ENCODE results near the gene LRP4.

LRP4 gene

DNA sequence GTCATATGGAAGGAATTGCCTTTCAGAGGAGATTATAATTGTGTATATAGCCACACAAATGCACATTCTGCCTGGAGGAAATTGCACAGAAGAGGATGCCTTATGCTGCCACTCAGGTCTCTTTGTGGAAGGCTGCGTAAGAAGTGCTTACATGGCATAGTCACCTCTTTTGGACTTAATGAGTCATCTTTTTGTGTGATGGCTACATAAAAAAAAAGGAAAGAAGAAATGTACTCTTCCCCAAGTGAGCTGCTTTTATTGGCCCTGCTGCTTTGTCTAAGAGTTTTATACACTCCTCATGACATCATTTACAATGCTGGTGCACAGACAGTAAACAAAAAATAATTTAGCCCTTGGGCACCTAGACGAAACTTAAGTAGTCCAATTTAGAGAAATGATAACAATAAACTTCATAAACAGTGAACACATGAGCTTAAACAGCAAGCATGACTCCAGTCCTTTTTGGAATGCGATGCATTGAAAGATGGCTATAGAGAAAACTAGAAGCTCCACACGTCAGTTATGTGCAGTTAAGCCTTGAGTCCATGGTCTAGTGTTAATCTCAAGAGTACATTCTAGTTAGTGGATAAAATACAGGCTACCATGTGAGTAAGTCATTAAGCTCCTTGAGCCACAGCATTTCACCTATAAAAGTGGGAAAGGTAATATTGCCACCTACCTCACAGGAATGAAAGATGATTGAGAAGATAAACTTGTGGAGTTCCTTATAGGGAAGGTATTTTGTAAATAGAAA lies 30.2 kb upstream of the LRP4 start:
- TF ChIP-seq, protein P1, sequence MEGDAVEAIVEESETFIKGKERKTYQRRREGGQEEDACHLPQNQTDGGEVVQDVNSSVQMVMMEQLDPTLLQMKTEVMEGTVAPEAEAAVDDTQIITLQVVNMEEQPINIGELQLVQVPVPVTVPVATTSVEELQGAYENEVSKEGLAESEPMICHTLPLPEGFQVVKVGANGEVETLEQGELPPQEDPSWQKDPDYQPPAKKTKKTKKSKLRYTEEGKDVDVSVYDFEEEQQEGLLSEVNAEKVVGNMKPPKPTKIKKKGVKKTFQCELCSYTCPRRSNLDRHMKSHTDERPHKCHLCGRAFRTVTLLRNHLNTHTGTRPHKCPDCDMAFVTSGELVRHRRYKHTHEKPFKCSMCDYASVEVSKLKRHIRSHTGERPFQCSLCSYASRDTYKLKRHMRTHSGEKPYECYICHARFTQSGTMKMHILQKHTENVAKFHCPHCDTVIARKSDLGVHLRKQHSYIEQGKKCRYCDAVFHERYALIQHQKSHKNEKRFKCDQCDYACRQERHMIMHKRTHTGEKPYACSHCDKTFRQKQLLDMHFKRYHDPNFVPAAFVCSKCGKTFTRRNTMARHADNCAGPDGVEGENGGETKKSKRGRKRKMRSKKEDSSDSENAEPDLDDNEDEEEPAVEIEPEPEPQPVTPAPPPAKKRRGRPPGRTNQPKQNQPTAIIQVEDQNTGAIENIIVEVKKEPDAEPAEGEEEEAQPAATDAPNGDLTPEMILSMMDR (IDR thresholded peaks at IDR 0.05): no peak
- Histone ChIP-seq H3K9me3 (no peaks in the 10 kb centered on the region), H3K4me3 (no peak overlapping the region), H3K27me3 (no peaks in the 10 kb centered on the region), H3K4me1 (peaks cover 0 to 3% (median 0%) of the 10 kb centered on the region in 4 donors), H3K27ac (no peak overlapping the region), H3K36me3 (peaks cover 0 to 4% (median 0%) of the 10 kb centered on the region in 3 donors)
- DNase-seq: no peak
- intact Hi-C loops (cut with DNase I; ENCODE audit: low total_unique reads): no loop called here

DNA sequence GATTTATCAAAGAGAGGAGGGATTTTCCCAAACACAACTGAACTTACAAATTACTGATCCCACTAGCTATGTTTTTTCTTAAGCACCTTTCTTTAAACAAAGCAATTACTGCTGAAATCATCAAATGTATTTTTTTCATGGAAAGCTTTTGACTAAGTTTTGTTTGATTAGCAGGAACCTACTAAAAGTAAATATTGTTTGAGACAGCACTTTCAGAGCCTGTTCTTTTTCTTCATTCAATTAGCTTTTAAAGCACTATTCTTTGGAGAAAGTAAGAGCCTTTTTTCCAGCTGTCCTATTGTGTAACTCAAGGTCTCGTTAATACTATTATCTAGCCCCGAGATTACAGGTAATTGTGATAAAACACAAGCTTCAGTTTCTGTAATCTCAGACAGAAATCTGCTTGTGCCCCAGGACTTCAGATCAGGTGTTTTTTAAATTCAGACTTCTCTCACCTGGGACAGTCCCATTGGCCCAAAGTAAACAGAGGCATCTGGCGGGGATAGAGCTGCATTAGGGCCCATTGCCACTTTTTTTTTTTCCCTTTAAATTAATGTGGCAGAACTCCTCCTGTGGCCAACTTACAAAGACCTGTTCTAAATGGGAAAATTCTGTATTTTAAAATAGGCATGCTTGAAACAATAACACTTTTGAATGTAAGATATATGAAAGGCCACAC lies 29.2 kb upstream of the LRP4 start:
- Histone ChIP-seq H3K4me1 (peaks cover 0 to 3% (median 0%) of the 10 kb centered on the region in 4 donors), H3K4me3 (no peak overlapping the region), H3K36me3 (peaks cover 0 to 4% (median 0%) of the 10 kb centered on the region in 3 donors), H3K9me3 (no peaks in the 10 kb centered on the region), H3K27ac (no peak overlapping the region), H3K27me3 (no peaks in the 10 kb centered on the region)
- DNase-seq: no peak
- TF ChIP-seq, protein P1 (IDR thresholded peaks at IDR 0.05): no peak
- intact Hi-C loops (cut with DNase I; ENCODE audit: low total_unique reads): no loop called here

DNA sequence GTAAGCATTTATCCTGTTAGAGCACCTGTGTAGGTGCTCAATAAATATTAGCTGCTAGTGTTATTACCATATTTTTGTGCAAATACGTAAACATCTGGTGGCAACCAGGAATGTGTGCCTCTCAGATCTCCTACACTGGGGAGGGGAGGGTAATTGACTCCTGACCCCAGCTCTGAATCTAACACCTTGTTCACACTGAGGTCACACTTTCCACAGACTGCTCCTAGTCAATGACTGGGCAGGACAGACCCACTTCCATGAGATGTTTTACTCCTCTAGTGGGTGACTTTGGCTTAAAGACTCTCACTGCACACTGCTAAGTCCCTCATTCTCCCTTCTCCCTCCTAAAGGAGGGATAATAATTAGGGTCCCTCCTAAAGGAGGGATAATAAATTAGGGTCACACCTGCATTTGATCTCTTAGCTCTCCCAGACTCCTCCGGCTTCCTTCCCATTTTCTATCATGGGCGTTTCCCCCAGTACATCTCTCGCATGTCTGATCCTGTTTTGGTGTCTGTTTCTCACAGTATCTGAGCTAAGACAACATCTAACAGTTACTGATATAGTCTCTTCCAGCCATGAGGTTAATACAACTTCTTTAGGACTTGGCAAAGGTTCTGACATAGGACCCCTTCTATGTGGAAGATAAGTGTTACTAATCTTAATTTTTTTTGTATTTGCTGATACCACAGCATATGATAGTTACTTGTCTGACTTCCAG lies 26.2 kb upstream of the LRP4 start:
- H3K36me3 ChIP-seq: peaks cover 0 to 8% (median 0%) of the 10 kb centered on the region in 3 donors
- peaks cover 0 to 3% (median 0%) of the 10 kb centered on the region in 4 donors for H3K4me1 ChIP-seq
- intact Hi-C loops (cut with DNase I; ENCODE audit: low total_unique reads): no loop called here
- no peaks in the 10 kb centered on the region for H3K27me3 ChIP-seq
- H3K4me3 ChIP-seq: no peak overlapping the region
- TF ChIP-seq, protein P1 (IDR thresholded peaks at IDR 0.05): no peak
- H3K27ac ChIP-seq: no peak overlapping the region
- H3K9me3 ChIP-seq: no peaks in the 10 kb centered on the region
- no peak for DNase-seq

DNA sequence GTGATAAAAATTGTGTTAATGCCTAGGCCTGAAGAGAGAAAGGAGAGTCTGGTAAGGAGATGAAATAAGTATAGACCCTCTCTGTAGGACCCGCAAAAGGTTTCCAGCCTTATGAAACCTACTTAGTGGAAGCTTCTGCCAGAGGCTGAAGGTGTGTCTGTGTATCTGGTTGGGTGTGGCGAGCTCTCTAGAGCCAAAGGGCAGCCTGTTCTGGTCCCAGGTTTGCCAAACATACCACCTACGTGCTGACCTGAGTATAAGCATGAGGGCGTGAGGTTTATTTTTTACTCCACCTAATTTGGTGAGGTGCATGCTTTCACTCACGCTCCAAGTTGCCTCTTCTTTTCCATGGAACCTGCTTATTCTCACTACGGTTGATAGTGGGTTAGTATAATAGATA lies 23.8 kb upstream of the LRP4 start:
- DNase-seq: no peak
- no peaks in the 10 kb centered on the region for H3K27me3 ChIP-seq
- intact Hi-C loops (cut with DNase I; ENCODE audit: low total_unique reads): no loop called here
- TF ChIP-seq, protein P1 (IDR thresholded peaks at IDR 0.05): no peak
- H3K4me1 ChIP-seq: peaks cover 0 to 1% (median under 1%) of the 10 kb centered on the region in 4 donors
- H3K9me3 ChIP-seq: no peaks in the 10 kb centered on the region
- no peak overlapping the region for H3K27ac ChIP-seq
- peaks cover 0 to 4% (median 0%) of the 10 kb centered on the region in 3 donors for H3K36me3 ChIP-seq
- no peak overlapping the region for H3K4me3 ChIP-seq

DNA sequence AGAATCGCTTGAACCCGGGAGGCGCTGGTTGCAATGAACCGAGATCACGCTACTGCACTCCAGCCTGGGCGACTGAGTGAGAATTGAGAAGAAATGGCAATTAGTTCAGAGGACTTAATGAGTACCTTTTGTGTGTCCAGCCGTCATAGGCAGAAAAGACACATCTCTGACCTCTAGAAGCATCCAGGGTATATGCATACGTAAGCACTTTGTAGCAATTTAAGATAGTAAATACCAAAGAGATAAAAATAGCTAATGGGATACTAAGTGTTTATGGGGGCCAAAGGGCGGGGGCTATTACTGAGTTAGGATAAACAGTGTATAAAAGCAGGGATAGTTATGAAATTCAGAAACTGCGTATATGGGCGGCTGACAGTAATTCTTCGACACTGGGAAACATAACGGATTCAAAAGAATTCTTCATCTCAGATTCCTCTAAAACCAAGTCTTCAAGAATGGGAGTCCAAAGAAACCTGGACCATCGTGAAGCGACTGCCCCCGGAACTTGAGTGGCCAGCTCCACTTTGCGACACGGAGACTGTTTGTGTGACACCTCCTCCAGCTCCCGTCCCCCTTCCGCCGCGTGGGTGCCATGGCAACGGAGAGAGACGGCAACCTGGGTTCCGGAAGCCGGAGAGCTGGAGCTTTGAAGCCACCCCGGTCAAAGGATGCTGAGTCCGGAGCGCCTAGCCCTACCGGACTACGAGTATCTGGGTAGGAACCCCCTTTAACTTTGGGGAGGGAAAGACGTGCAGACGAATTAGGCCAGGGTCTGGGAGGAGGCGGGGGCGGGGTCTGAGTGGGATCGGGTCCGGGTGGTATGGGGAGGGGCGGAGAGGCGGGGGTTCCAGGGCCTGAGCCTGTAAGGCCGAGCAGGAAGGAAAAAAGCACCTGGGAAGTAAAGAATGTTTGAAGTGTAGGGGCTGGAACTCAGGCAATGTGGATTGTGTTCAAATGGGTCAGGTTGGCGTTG lies 18.1 kb upstream of the LRP4 start, which contains the start of gene CSTPP1:
Gene CSTPP1, plus strand, starts transcription at position 624 of the 973 bp plus-strand sequence. Its CDS starts 45 bp downstream, at position 669.
- TF ChIP-seq, protein P1 (IDR thresholded peaks at IDR 0.05): no peak
- intact Hi-C loops (cut with DNase I; ENCODE audit: low total_unique reads): no loop called here
- peak within 1 kb of the TSS; percentile 55 to 66 for H3K27ac ChIP-seq
- peaks cover 0 to 4% (median 0%) of the 10 kb centered on the region in 3 donors for H3K36me3 ChIP-seq
- DNase-seq: peak; percentile 95 to 96
- H3K9me3 ChIP-seq: no peaks in the 10 kb centered on the region
- no peaks in the 10 kb centered on the region for H3K27me3 ChIP-seq
- H3K4me3 ChIP-seq: peak within 1 kb of the TSS; percentile 71 to 91
- H3K4me1 ChIP-seq: peaks cover 0 to 11% (median 6%) of the 10 kb centered on the region in 4 donors

Measured in tibial artery (tissue), 4 donors.